Stimulated activated CD4-positive, alpha-beta T cell treated with anti-CD3 and anti-CD28 coated beads, TNF-alpha, amount 100 ng/mL, for 1 hour (primary cell): ENCODE results near the gene DAAM2.

Experiments used
- DNase-seq, 3 donors: peaks; one replicate each; pipeline ENCODE4 v3.0.0-alpha.2; 2020; ENCODE audit warnings: low read depth in 3 of 3, low spot score in 1 of 3

DAAM2 gene

GRCh38 chr6:39907871-39908575 lies 115.8 kb downstream of the DAAM2 start:
- DNase-seq = no peak

GRCh38 chr6:39908838-39909583 lies 116.8 kb downstream of the DAAM2 start:
- no peak for DNase-seq

- DNase-seq = no peak
These were observed 117.5 kb downstream of the DAAM2 start for GRCh38 chr6:39909701-39910100.

GRCh38 chr6:39910164-39910563 lies 118.0 kb downstream of the DAAM2 start:
- no peak for DNase-seq

GRCh38 chr6:39910744-39911143 lies 118.6 kb downstream of the DAAM2 start:
- no peak for DNase-seq

- no peak for DNase-seq
These were observed 119.4 kb downstream of the DAAM2 start for GRCh38 chr6:39911513-39912125.

- no peak for DNase-seq
These were observed 120.3 kb downstream of the DAAM2 start for GRCh38 chr6:39912446-39912845.

- DNase-seq = no peak
These were observed 121.3 kb downstream of the DAAM2 start for GRCh38 chr6:39913391-39913916.

GRCh38 chr6:39914239-39914638 lies 122.1 kb downstream of the DAAM2 start:
- no peak for DNase-seq

GRCh38 chr6:39915866-39916265 lies 123.7 kb downstream of the DAAM2 start:
- DNase-seq = no peak

GRCh38 chr6:39917329-39917728 lies 125.2 kb downstream of the DAAM2 start:
- no peak for DNase-seq

- no peak for DNase-seq
These were observed 125.8 kb downstream of the DAAM2 start for GRCh38 chr6:39917981-39918380.

- no peak for DNase-seq
These were observed 126.7 kb downstream of the DAAM2 start for GRCh38 chr6:39918831-39919230.

- no peak for DNase-seq
These were observed 128.0 kb downstream of the DAAM2 start for GRCh38 chr6:39920157-39920556.

GRCh38 chr6:39922821-39923220 lies 130.6 kb downstream of the DAAM2 start:
- DNase-seq = no peak

- no peak for DNase-seq
These were observed 131.2 kb downstream of the DAAM2 start for GRCh38 chr6:39923394-39923793.

GRCh38 chr6:39923861-39924260 lies 131.7 kb downstream of the DAAM2 start:
- DNase-seq = no peak

GRCh38 chr6:39924283-39924682 lies 132.1 kb downstream of the DAAM2 start:
- DNase-seq = no peak

- DNase-seq = no peak
These were observed 133.2 kb downstream of the DAAM2 start for GRCh38 chr6:39925191-39925930.

GRCh38 chr6:39925931-39926290 lies 133.7 kb downstream of the DAAM2 start:
- DNase-seq = no peak

- no peak for DNase-seq
These were observed 134.5 kb downstream of the DAAM2 start for GRCh38 chr6:39926668-39927067.
